HepG2 (cell line): ENCODE results near the gene HSD3B7.

Experiments used
- ZBTB38 ChIP-seq: sonication (generic); formaldehyde crosslinking; IDR thresholded peaks from 2 replicates; pipeline ENCODE4 v1.5.1; 2020; ENCODE audit warnings: mild to moderate bottlenecking, missing genetic modification reagents
- ZNF547 ChIP-seq: sonication (generic); formaldehyde crosslinking; IDR thresholded peaks from 2 replicates; pipeline ENCODE4 v1.5.1; 2020; ENCODE audit warnings: mild to moderate bottlenecking, missing genetic modification reagents
- ZNF652 ChIP-seq: IDR thresholded peaks from 2 replicates; pipeline ENCODE4 v1.6.1; 2016; ENCODE audit warnings: low read depth, borderline replicate concordance

GRCh38 chr16:31029272-31029671, 44.3 kb downstream of the HSD3B7 start:
- TF ChIP-seq ZNF547, result no peak
- TF ChIP-seq ZNF652 (CRISPR knock-in tag), result no peak
- no peak for TF ChIP-seq ZBTB38 (CRISPR knock-in tag)
